ENCODE measurements around the gene FITM2. TPM values are rescaled to one million over a fixed set of nuclear protein-coding genes. Genes with fewer than 3 reads are reported as not detected.
"Not testable (repeated sequence)": the region's sequence is repeated elsewhere in the genome, so short reads cannot be mapped to it uniquely, and the experiment has no call there.

Gene FITM2
- total RNA-seq = 10.9 TPM

GRCh38 chr20:44310664-44311639 is at the start of gene FITM2:
Gene FITM2, minus strand, starts transcription at chr20:44311202. Its CDS starts 54 bp downstream, at chr20:44311148.
- peak; percentile 98 for DNase-seq (ENCODE audit: low spot score)

DNA sequence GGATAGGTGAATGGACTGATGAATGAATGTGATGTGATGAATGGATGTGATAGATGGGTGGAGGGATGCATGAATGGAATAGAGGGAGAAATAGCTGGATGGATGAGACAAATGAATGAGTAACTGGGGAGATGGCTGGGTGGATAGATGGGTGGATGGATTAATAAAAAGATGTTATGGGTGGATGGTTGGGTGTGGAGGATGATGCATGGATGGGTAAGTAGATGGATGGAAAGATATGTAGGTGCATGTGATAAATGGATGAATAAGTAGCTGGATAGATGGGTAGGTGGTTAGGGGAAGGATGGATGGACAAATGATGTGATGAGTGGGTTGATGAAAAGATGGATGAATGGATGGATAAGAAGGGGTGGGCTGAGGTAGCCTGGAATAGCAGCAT is 49.2 kb upstream of the FITM2 start:
- no peak for DNase-seq (ENCODE audit: low spot score)

DNA sequence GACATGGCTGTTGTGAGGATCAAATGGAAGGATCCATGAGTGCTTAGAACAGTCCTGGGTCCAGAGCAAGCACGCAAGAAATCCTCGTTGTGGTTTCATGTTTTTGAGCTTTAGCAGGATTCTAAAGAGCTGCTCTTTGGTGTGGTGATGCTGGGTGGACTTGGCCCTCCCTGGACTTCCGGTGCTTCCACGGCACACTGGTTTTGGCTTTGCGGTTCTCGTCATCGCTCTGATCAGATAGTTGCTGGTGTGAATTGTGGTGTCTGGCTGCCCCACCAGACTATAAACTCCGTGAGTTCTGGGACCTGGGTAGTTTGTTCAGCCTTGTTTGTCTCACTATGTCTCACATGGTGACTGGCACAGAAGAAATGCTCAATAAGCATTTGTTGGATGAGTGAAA is 47.8 kb upstream of the FITM2 start:
- DNase-seq (ENCODE audit: low spot score) = no peak

GRCh38 chr20:44357555-44358125 is 46.6 kb upstream of the FITM2 start:
- DNase-seq (ENCODE audit: low spot score) = no peak

DNA sequence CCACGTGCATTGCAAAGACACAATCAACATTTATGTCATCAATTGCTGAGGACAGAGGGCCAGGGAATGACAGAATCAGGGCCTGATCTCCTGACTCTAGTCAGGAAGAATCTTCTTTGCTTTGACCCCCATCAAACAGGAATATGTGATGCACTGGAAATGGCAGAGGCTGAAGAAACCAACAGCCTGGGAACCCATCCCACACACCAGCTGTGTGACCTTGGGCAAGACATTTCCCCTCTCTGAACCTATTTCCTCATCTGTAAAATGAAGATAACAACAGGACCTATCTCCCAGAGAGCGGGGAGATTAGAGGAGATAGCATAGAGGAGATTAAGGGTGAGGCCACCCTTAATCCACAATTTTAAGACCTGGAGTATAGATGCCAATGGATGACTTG is 46.0 kb upstream of the FITM2 start:
- DNase-seq (ENCODE audit: low spot score) = no peak

DNA sequence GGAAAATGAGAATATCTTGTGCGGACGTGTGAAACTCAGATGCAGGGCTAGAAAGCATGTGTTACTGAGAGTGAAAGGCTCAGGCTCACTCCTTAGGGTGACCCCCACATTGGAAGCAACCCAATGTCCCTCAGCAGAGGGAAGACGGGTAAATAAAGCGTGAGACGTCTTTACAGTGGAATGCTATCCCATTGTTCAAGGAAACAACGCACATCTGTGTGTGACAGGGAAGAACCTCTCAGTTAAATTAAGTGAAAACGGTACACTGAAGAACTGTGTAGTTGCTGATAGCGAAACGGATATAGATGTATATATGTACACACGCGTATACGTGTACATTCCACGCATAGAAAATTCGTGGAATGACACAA is 45.3 kb upstream of the FITM2 start:
- DNase-seq (ENCODE audit: low spot score) = no peak

DNA sequence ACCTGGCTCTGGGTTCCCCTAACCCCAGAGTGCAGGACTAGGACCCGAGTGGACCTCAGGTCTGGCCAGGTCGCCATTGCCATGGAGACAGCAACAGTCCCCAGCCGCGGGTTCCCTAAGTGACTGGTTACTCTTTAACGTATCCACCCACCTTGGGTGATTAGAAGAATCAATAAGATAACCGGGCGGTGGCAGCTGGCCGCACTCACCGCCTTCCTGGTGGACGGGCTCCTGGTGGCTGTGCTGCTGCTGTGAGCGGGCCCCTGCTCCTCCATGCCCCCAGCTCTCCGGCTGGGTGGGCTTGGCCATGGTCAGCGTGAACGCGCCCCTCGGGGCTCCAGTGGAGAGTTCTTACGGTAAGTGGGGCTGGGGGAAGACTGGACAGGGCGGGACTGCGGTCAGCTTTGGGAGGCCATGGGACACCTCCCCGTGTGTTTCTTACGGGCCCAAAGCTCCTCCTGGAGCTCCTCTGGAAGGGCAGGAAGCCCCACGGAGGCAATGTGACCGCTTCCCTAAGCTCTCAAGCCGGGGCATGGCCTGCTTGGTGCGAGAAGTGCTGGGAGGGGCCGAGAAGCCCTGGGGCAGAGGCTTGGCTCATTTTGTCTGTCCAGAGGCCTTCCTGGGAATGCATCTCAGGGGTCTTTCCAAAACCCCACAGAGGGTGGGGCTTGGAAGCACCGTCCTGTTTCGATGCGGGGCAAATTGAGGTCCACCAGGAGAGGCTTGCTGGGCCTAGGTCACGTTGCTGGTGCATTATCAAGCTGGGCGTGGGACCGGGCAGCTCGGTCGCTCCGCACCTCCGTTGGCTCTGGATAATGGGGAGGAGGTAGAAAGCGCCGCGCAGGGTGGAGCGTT is 44.7 kb upstream of the FITM2 start, which contains the start of gene HNF4A:
TSS of gene HNF4A (plus strand) at position 202 of the 855 bp plus-strand sequence. CDS start at position 308, 106 bp downstream.
- peak; percentile 69 for DNase-seq (ENCODE audit: low spot score)

GRCh38 chr20:44354979-44355497 is 44.0 kb upstream of the FITM2 start:
- DNase-seq (ENCODE audit: low spot score) = peak; percentile 62

DNA sequence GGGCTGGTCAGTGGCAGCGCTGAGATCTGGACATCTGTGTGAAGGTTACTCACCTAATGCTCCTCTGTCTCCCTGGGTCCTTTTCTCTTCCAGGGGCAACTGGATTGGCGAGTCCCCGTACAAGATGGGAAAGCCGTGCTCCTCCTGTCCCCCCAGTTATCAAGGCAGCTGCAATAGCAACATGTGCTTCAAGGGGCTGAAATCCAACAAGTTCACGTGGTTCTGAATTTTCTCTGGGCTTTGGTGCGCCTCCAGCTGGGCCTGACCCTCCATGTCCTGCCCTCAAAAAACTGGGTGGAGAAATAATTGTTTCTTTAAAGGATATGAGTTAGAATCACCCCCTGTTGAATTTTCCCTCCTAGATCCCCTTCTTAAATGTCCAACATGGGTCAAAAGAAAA is 39.6 kb upstream of the FITM2 start:
- no peak for DNase-seq (ENCODE audit: low spot score)

GRCh38 chr20:44349349-44349748 is 38.3 kb upstream of the FITM2 start:
- DNase-seq (ENCODE audit: low spot score) = no peak

- no peak for DNase-seq (ENCODE audit: low spot score)
Observed at GRCh38 chr20:44348168-44348659, 37.2 kb upstream of the FITM2 start.

- not testable (repeated sequence) for DNase-seq (ENCODE audit: low spot score)
Observed at GRCh38 chr20:44345941-44346340, 34.9 kb upstream of the FITM2 start.

GRCh38 chr20:44345147-44345546 is 34.1 kb upstream of the FITM2 start:
- no peak for DNase-seq (ENCODE audit: low spot score)

DNA sequence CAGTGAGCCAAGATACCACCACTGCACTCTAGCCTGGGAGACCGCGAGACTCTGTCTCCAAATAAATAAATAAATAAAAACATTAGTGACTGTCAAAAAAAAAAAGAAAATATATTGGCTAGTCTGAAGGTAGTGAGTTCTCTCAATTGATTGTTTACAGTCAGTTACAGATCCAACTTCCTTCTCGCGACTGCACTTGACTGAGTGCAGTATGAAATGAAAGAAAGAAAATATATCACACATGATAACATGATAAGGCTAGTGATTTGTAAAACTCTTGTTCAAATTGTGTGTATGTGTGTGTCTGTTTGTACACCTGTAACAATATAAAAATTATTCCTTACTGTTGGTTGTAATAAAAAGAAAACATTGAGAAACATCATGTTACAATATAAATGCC is 33.7 kb upstream of the FITM2 start:
- no peak for DNase-seq (ENCODE audit: low spot score)

- DNase-seq (ENCODE audit: low spot score) = no peak
Observed at GRCh38 chr20:44343162-44343675, 32.2 kb upstream of the FITM2 start.

GRCh38 chr20:44342248-44342647 is 31.2 kb upstream of the FITM2 start:
- no peak for DNase-seq (ENCODE audit: low spot score)

DNA sequence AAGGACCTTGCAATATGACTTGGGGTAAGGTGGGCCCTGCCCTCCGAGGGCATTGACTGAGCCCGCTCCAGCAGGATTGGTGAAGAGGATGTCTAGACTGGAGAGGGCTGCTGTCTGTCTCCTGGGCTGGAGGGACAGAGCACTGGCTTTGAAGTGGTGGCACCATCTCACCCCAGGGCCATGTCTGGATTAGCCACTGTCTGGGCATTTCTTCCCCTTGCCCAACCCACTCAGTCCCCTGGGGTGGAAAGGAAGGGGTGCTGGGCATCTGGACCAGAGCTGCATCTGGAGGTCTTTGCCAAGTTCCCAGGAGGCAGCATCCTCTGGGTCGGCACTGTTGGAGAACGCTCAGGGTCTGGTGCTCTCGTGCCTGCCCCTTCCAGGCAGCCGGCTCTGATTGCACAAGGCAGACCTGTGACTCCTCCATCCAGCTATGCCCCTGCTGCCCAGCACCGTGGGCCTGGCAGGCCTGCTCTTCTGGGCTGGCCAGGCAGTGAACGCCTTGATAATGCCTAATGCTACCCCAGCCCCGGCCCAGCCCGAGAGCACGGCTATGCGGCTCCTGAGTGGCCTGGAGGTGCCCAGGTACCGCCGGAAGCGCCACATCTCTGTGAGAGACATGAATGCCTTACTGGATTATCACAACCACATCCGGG is 25.9 kb upstream of the FITM2 start, which contains the start of gene R3HDML:
TSS of gene R3HDML (plus strand) at position 319 of the 656 bp plus-strand sequence. CDS start at position 434, 115 bp downstream.
- DNase-seq (ENCODE audit: low spot score) = no peak

- DNase-seq (ENCODE audit: low spot score) = no peak
Observed at GRCh38 chr20:44336086-44336485, 25.1 kb upstream of the FITM2 start.

DNA sequence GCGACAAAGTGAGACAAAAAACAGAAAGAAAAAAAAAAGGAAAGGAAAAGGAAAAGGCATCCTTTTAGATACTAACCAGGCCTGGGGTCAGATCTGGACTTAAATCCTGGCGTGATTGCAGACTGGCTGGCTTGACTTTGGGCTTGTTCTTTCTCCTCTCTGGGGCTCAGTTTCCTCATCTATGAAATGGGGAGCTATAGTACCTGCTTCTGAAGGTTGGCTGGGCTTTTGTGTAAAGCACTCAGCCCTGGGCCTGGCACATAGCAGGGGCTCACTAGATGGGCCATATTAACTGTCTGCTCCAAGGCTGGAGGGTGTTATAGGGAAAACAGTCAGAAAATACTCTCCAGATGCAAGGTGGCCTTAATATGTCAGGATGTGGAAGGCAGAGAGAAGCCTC is 24.7 kb upstream of the FITM2 start:
- DNase-seq (ENCODE audit: low spot score) = no peak

GRCh38 chr20:44334709-44335108 is 23.7 kb upstream of the FITM2 start:
- no peak for DNase-seq (ENCODE audit: low spot score)

- no peak for DNase-seq (ENCODE audit: low spot score)
Observed at GRCh38 chr20:44334306-44334705, 23.3 kb upstream of the FITM2 start.
